Frontal cortex (tissue), 4 donors: ENCODE results near the gene MBD6. TPM values are rescaled to one million over a fixed set of nuclear protein-coding genes. Genes with fewer than 3 reads are reported as not detected.
"Not testable (repeated sequence)": the region's sequence is repeated elsewhere in the genome, so short reads cannot be mapped to it uniquely, and the experiment has no call there.

ENCODE experiments used
- DNase-seq, 2 donors: peaks; one replicate each; pipeline ENCODE4 v3.0.0; 2012; ENCODE audit warnings: low spot score in 2 of 2
- FAIRE-seq: peaks from 2 replicates; lab custom pipeline; 2012; peaks lifted over from hg19 to GRCh38; lab: Jason Lieb, UNC
- small RNA-seq: library from RNA; depleted of rRNA; stranded (forward); fragments of <200 nt; gene quantifications from one replicate; pipeline ENCODE3, GENCODE V24; 2014
- total RNA-seq: library from RNA; depleted of rRNA; stranded (reverse); fragments of >200 nt; gene quantifications from one replicate; pipeline ENCODE4 v1.2.3, GENCODE V29; 2014
- donor health status: control.
- donor health status: control.
- donor health status: control.

The MBD6 gene
- total RNA-seq, 1 donor from 2014 or later, result 1.2 TPM

- DNase-seq, result no peak
- FAIRE-seq, result no peak
Observed at GRCh38 chr12:57564178-57564740, 41.6 kb downstream of the MBD6 start.

- no peak for DNase-seq
- FAIRE-seq, result no peak
Observed at GRCh38 chr12:57568838-57569237, 46.2 kb downstream of the MBD6 start.

GRCh38 chr12:57569858-57570257, 47.2 kb downstream of the MBD6 start:
- DNase-seq, result no peak
- no peak for FAIRE-seq

- not testable (repeated sequence) for DNase-seq, FAIRE-seq
Observed at GRCh38 chr12:57570438-57570837, 47.8 kb downstream of the MBD6 start.

- FAIRE-seq (no peak), DNase-seq (no peak)
Observed at GRCh38 chr12:57571926-57572762, 49.5 kb downstream of the MBD6 start.

GRCh38 chr12:57574795-57575194, 52.2 kb downstream of the MBD6 start:
- FAIRE-seq, result no peak

GRCh38 chr12:57575771-57576612, 53.4 kb downstream of the MBD6 start:
- FAIRE-seq, result no peak
- no peak for DNase-seq

More at GRCh38 chr12:57574795-57575194, 52.2 kb downstream of the MBD6 start:
- no peak for DNase-seq

GRCh38 chr12:57576613-57577160, 54.1 kb downstream of the MBD6 start:
- DNase-seq (no peak), FAIRE-seq (no peak)

- DNase-seq (no peak), FAIRE-seq (no peak)
Observed at GRCh38 chr12:57577981-57578758, 55.5 kb downstream of the MBD6 start.

GRCh38 chr12:57579011-57579410, 56.4 kb downstream of the MBD6 start:
- FAIRE-seq (no peak), DNase-seq (no peak)

Small RNAs within 50 kb of the gene (small RNA-seq; reads per million reads assigned to genes)
- not detected for gene MIR616

Other genes with a start within 250 kb of the MBD6 start
- 17.1 TPM for gene R3HDM2, start 91.8 kb upstream of the MBD6 start, total RNA-seq
- gene INHBC, start 88.0 kb upstream of the MBD6 start, total RNA-seq, result not detected
- gene INHBE, start 67.5 kb upstream of the MBD6 start, total RNA-seq, result not detected
- under 0.01 TPM for gene GLI1, start 63.0 kb upstream of the MBD6 start, total RNA-seq
- gene ARHGAP9, start 43.0 kb upstream of the MBD6 start, total RNA-seq, result 1.2 TPM
- gene MARS1, start 34.8 kb upstream of the MBD6 start, total RNA-seq, result 82.3 TPM
- 4.9 TPM for gene DDIT3, start 2.3 kb upstream of the MBD6 start, total RNA-seq
- 136 TPM for gene DCTN2, start 24.4 kb downstream of the MBD6 start, total RNA-seq
- 42.8 TPM for gene KIF5A, start 27.2 kb downstream of the MBD6 start, total RNA-seq
- gene PIP4K2C, start 68.4 kb downstream of the MBD6 start, total RNA-seq, result 11.0 TPM
- gene DTX3, start 82.0 kb downstream of the MBD6 start, total RNA-seq, result 51.4 TPM
- gene ARHGEF25, start 88.6 kb downstream of the MBD6 start, total RNA-seq, result 38.3 TPM
- 37.5 TPM for gene B4GALNT1, start 110.4 kb downstream of the MBD6 start, total RNA-seq
- gene OS9, start 171.3 kb downstream of the MBD6 start, total RNA-seq, result 151 TPM
- 25.7 TPM for gene AGAP2, start 215.9 kb downstream of the MBD6 start, total RNA-seq
- gene TSPAN31, start 222.2 kb downstream of the MBD6 start, total RNA-seq, result 38.3 TPM
- gene CDK4, start 229.5 kb downstream of the MBD6 start, total RNA-seq, result 51.4 TPM
- 17.5 TPM for gene MARCHF9, start 232.3 kb downstream of the MBD6 start, total RNA-seq
- gene CYP27B1, start 244.3 kb downstream of the MBD6 start, total RNA-seq, result not detected
- 1.2 TPM for gene METTL1, start 249.3 kb downstream of the MBD6 start, total RNA-seq
- 1.2 TPM for gene EEF1AKMT3, start 249.8 kb downstream of the MBD6 start, total RNA-seq